NCI-H510A (cell line): ENCODE data around the gene USP46.

Experiments
- DNase-seq: peaks from one replicate; lab custom pipeline; 2025; lab: John Stamatoyannopoulos, UW

USP46 gene

DNA sequence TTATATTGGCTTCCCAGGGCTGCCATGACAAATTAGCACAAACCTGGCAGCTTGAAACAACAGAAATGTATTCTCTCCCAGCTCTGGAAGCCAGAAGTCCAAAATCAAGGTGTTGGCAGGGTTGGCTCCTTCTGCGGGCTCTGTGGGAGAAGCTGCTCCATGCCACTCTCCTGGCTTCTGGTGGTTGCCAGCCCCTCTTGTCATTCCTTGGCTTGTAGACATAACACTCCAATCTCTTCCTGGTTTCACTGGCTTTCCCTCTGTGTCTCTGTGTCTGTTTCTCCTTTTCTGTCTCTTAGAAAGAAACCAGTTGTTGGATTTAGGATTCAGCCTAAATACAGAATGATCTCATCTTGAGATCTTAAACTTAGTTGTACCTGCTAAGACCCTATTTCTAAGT is 85.5 kb downstream of the USP46 start:
- DNase-seq = no peak

DNA sequence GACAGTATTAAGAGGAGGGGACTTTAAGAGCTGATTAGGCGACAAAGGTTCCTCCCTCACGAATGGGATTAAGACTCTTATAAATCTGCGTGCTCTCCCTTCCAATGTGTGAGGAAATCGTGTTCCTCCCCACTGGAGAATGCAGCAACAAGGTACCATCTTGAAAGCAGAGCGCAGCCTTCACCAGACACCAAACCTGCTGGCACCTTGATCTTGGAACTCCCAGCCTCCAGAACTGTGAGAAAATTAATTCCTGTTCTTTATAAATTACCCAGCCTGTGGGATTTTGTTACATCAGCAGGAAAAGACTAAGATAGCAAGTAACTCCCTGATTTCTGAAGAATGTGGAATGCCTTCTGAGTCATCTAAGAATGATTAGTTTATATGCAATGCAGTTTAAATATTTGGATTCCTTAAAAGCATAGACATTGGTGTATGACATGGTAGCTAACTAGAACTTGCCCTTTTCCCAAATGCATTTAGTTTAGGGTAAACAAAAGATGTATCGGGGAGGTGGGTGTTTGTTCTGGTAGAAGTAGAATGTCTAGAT is 86.1 kb downstream of the USP46 start:
- no peak for DNase-seq

DNA sequence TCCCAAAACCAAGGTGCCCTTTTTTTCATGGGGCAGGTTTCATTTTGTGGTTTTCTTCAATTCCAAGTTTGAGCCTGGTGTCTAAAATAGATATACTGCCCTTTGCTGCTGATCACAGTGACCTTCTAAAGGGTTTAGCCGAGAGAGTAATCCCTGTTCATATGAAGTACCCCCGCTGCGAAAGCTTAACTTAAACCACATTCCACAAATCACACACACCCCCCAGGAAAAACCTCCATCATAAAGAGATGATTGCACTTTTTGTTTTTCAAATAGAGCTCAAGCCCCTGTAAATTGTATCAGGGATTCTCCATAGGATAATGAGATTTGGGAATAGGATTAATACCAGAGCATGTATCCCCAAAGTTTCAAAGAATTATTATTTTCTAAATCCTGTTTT is 90.8 kb downstream of the USP46 start:
- no peak for DNase-seq

DNA sequence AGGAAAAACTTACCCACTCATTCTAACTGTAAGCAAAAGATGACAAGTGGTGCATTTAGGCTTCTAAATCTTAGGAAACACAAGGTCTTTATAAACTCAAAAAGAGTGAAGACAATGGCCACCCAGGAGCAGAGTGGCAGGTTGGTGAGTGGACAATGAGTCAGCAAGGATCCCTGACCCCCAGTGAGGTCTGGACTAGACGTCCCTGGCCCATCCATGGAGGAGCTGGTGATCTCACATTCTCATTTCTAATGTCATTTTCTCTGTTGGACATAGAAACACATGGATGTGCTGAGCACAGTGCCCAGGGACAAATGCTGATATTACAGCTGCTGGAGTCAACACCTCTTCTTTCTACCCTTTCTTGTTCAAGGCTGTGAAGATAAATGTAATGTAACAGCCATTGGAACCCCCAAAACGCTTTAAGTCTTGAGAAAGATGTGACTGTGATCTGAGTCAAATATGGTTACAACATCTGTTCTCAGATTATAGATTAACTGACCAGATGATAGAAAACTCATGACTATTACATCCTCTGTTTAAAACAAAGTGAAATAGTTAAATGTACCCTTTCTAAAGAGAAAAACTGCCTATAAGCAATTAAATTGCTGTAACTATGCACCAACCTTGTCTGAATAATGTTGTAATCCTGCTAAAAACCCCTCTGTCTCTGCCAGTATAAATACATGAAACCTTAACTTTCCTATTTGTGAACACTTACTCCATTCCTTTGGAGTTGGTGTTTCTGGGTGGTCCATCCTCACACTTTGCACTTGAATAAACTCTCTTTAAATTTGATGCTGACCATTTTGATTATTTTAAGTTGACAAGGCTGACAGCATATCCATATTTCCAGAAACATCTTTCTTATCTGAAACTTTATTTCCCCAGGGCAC is 92.7 kb downstream of the USP46 start:
- DNase-seq = no peak

DNA sequence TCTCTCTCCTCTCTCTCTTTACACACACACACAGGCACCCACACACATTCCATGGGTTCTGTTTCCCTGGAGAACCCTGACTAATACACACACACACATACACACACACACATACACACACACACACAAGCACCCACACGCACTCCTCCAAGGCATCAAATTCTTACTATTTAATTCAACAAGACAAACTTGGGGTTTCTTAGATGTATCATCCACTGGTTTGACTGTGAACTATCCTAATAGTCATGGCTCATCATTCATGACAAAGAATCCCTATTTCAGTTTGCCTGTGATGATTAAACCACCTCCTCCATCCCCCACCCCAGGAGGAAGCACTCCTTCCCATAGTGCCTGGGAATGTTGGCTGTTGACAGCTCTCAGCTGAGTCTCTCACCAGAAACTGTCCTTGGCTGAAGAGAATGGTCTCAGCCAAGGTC is 98.2 kb downstream of the USP46 start:
- no peak for DNase-seq

DNA sequence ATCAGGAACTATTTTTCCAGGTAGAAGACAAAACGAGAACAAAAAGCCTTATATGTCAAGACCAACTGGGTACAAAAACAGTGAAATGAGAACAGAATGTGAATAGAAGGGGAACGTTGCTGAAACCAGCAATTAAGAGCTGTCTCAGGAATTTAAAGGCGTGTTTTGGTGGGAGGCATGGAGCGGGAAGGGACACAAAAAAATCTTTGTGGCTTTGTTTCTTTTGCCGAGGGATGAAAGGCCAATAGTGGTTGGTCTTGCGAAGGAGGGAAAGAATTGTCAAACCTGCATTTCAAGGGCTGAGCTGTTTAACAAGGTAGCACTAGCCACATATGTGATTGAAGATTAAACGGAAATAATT is 103.8 kb downstream of the USP46 start:
- no peak for DNase-seq

DNA sequence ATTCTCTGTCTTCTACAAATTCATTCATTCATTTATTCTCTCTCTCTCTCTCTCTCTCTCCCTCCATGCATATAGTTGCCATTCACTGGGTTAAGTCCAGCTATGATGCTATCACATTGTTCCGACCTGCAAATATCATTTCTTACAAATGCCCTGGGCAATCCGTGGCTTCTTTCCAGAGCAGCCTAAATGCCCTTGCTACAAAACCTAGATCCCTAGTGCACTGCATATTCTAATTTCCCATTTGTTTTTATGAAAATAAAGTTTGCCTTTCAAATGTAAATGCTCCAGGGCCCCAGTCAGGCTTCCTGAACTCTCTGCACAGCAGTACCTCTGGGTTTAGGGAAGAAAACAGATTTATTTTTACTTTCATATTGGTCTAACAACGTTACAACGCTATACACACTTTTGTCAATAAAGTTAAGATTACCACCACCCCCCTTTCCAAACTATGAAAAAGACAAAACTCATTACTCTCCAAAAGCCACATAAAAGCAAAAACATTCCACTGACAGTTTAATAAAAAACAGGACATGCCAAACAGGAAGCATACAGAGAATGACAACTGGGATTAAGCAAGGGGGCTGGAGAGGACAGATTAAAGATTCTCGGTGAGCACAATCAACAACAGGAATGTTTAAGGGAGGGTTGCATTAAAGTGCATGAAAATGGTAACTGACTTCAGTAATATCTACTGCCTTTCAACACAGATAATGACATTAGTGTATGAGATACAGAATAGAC is 104.3 kb downstream of the USP46 start:
- no peak for DNase-seq

DNA sequence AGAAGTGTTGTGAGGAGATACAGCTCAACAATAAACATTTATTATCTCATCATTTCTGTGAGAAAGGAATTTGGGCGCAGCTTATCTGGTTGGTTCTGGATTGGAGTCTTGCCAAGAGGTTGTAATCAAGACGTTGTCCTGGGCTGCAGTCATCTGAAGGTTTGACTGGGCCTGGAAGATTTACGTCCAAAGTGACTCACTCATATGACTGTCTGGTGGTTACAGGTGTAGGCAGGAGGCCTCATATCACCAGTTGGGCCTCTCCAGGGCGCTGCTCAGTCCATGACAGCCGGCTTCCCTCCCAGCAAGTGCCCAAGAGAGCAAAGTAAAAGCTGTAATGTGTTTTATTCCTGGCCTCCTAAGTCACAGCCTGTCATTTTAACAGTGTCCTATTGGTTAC is 106.3 kb downstream of the USP46 start:
- DNase-seq = no peak

DNA sequence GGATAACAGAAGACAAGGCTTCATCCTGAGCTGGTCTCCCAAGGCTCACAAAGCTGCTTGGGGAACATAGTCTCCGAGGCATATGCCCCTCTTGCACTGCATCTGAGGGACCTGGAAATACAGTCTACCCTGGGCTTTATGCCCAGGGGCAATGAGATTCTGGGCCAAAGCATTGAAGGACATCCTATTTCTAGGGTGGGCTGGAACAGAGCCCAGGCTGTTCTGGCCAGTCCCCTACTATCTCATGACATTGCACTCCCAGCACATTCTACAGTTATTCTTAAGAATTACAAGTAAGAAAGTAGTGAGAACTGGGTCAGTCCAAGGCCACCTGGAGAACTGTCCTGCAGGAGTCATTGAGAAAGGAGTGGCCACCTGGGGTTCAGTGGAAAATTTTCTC is 107.6 kb downstream of the USP46 start:
- DNase-seq = no peak

DNA sequence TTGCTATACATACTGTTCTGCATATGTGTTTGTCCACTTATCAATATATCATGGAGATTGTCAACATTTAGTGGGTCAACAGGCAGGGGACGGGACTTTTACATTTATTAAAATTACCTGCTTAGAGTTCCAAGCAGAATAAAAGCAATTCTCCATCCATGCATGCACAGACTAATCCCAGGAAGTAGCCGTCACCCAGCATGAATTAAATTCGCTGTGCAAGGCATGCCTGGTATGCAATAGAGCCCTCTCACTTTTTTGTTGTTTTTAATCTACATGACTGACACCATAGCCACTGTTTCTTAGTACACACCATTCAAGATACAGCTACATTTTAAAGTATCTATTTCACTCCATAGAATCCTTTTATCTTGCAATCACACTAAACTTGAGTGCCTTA is 108.9 kb downstream of the USP46 start:
- no peak for DNase-seq

DNA sequence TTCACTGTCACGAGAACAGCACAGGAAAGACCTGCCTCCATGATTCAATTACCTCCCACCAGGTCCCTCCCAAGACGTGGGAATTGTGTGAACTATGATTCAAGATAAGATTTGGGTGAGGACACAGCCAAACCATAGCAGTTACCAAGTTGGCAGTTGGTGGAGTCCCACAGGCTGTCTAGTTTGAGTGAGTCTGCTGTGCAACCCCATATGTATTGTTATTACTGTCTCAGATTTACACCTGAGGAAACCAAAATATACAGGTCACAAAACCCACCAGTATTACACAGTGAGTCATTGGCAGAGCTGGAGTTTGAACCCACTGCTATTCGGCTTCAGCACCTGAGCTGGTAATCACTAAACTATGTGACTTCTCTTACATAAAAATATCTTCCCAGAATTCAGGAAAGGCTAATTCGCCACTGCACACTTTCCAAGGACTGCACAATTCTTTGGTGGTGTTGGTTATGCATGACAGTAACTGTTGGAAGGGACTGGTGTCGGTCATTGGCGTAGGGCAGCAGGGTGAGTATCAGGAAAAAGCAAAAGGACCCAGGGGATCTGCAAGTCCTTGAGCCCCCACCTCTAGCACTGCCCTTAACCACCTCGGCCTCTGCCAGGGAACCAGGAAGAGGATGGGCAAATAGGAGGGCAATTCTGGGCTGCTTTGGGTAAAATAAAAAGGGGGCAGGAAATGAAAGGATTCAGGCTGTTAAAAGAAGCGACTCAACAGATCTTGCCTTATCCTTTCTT is 110.1 kb downstream of the USP46 start:
- DNase-seq = no peak

DNA sequence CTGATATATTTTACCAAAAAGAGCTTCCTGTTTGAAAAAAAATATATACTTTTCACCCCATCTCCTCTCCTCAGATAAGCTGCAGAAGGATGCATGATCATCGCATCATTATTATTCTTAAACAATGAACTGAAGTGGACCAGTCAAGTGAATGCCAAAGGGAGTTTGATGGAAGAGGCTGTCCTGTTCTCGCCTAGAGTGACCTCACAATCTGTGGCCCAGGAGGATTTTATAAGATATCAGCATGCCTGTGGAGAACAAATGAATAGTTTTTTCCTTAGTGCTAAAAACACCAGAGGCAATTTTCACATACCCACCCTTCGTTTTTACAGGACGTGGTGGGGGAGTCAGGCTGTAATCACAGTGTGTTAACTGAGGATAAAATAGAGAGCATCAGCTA is 112.7 kb downstream of the USP46 start:
- no peak for DNase-seq

DNA sequence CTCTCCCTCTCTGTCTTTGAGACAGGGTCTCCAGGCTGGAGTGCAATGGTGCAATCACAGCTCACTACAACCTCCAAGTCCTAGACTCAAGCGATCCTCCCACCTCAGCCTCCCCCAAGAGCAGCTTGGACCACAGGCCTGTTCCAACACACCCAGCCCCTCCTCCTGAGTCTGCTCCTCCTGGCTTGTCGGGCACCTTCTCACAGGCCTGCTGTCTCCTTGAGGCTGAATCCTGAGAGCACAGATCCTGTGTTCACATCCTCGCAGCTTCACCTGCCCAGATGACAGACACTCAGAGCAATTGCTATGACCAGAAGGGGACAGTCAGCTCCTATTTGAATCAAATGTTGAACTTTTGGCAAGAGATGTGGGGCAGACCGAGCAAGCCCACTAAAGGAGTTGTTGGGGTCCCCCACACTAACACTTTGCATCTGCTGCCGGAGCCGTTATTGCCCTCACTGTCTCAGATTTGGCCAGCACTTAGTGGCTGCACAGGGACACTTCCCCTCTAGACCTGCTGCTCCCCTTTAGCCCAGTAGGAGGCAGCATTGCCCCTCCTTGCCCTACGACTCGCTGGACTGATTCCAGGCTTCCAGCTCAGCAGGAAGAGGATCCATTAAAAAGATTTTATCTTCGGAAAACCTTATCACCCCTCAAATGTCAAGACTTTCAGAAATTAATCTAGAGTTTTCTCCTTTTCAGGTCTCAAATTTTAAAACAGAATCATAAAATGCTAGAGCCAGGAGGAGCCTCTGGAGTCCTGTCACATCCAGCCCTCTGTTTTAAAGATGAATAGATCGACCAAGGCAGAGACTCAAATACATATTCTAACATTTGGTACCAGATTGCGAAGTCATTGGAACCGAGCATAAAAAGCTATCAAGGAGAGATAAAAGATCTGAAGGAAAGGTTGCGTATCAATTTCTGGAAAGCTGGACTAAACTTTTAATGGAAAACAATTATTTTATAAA is 113.7 kb downstream of the USP46 start:
- DNase-seq = no peak
